Hepatocyte (in vitro differentiated cells): Measurements from ENCODE around the gene SATB1. TPM values are rescaled to one million over a fixed set of nuclear protein-coding genes. Genes with fewer than 3 reads are reported as not detected.

Experiments used
- DNase-seq: peaks from one replicate; pipeline ENCODE4 v3.0.0-alpha.2; 2016; ENCODE audit warnings: low spot score
- H2AFZ ChIP-seq: fragments of 200-600 bp; sonication (generic); 2 replicates; pipeline ENCODE4 v1.6.0; 2016; ENCODE audit warnings: antibody characterized with exemption, mild to moderate bottlenecking
- H3K27ac ChIP-seq: fragments of 200-600 bp; sonication (generic); 2 replicates; pipeline ENCODE4 v1.5.1; 2016; ENCODE audit warnings: mild to moderate bottlenecking
- H3K27me3 ChIP-seq: fragments of 200-600 bp; sonication (generic); 2 replicates; pipeline ENCODE4 v1.6.1; 2016
- H3K36me3 ChIP-seq: fragments of 200-600 bp; sonication (generic); replicated peaks from 2 replicates; pipeline ENCODE4 v1.5.1; 2016; ENCODE audit warnings: low read depth; ENCODE audit not compliant: insufficient read depth
- H3K4me1 ChIP-seq: fragments of 200-600 bp; sonication (generic); 2 replicates; pipeline ENCODE4 v1.5.1; 2016; ENCODE audit warnings: mild to moderate bottlenecking, moderate library complexity; ENCODE audit not compliant: insufficient read depth
- H3K4me2 ChIP-seq: fragments of 200-600 bp; sonication (generic); 2 replicates; pipeline ENCODE4 v1.6.0; 2016
- H3K4me3 ChIP-seq: fragments of 200-600 bp; sonication (generic); 2 replicates; pipeline ENCODE4 v1.5.1; 2016; ENCODE audit warnings: mild to moderate bottlenecking
- H3K79me2 ChIP-seq: fragments of 200-600 bp; sonication (generic); 2 replicates; pipeline ENCODE4 v1.6.0; 2017; ENCODE audit warnings: mild to moderate bottlenecking
- H3K9me2 ChIP-seq: fragments of 200-600 bp; sonication (generic); replicated peaks from 2 replicates; pipeline ENCODE4 v1.6.0; 2017; ENCODE audit warnings: mild to moderate bottlenecking; ENCODE audit not compliant: insufficient read depth
- H3K9me3 ChIP-seq: fragments of 200-600 bp; sonication (generic); 2 replicates; pipeline ENCODE4 v1.5.1; 2016; ENCODE audit warnings: low read depth, mild to moderate bottlenecking
- H4K20me1 ChIP-seq: fragments of 200-600 bp; sonication (generic); 2 replicates; pipeline ENCODE4 v1.6.0; 2016; ENCODE audit warnings: mild to moderate bottlenecking; ENCODE audit not compliant: insufficient read depth, poor library complexity, severe bottlenecking
- CTCF ChIP-seq: fragments of 200-600 bp; sonication (generic); IDR thresholded peaks from 2 replicates; pipeline ENCODE4 v1.5.1; 2016; ENCODE audit warnings: antibody characterized with exemption, mild to moderate bottlenecking; ENCODE audit not compliant: poor library complexity
- EZH2 ChIP-seq: fragments of 200-600 bp; sonication (generic); IDR thresholded peaks from 2 replicates; pipeline ENCODE4 v1.6.1; 2016; ENCODE audit warnings: antibody characterized with exemption, mild to moderate bottlenecking, borderline replicate concordance
- EZH2phosphoT487 ChIP-seq: fragments of 200-600 bp; sonication (generic); IDR thresholded peaks from one replicate; pipeline ENCODE4 v1.6.1; 2018; ENCODE audit warnings: antibody characterized with exemption, mild to moderate bottlenecking, low read depth, moderate library complexity; ENCODE audit not compliant: unreplicated experiment, severe bottlenecking
- WGBS: methylation state at CpG from one replicate; pipeline ENCODE4 v1.1.6; 2016; ENCODE audit warnings: low lambda C conversion rate; ENCODE audit errors: missing lambda C conversion rate; 5-methylcytosine and 5-hydroxymethylcytosine counted together
- polyA plus RNA-seq: library from polyadenylated mRNA; unstranded; fragments of >200 nt; fragmentation: Nextera tagmentation; extraction: Ambion mirVana; gene quantifications from 2 replicates; pipeline ENCODE4 v1.2.1, GENCODE V29; 2016
- total RNA-seq: library from RNA; depleted of rRNA; stranded (reverse); fragments of >200 nt; gene quantifications from 2 replicates; pipeline ENCODE4 v1.2.3, GENCODE V29; 2014

The SATB1 gene
- total and polyA plus RNA-seq, 2 experiments from 2014 or later, result 10.0 to 30.7 TPM

GRCh38 chr3:18428991-18429745 lies 4.0 kb upstream of the SATB1 start:
- DNase-seq, result no peak
- Histone ChIP-seq H3K27me3 (no peaks in the 10 kb centered on the region), H3K4me2 (no peak overlapping the region), H3K27ac (no peak overlapping the region), H3K4me1 (no peaks in the 10 kb centered on the region), H3K4me3 (no peak overlapping the region), H3K36me3 (no peaks in the 10 kb centered on the region), H3K9me2 (no peaks in the 10 kb centered on the region), H3K79me2 (peaks cover 5% of the 10 kb centered on the region), H4K20me1 (no peaks in the 10 kb centered on the region), H2AFZ (no peak overlapping the region), H3K9me3 (no peaks in the 10 kb centered on the region)
- WGBS, result 73% methylated on average over 6 of the region's 6 CpGs
- TF ChIP-seq EZH2phosphoT487 (no peak), CTCF (no peak), EZH2 (no peak)

- DNase-seq, result no peak
- WGBS, result 84% methylated on average over 1 of the region's 1 CpG
- no peak for TF ChIP-seq CTCF
- TF ChIP-seq EZH2phosphoT487, result no peak
- no peak for TF ChIP-seq EZH2
- Histone ChIP-seq H3K9me2 (no peaks in the 10 kb centered on the region), H3K4me2 (no peak overlapping the region), H3K27me3 (no peaks in the 10 kb centered on the region), H3K79me2 (peaks cover 13% of the 10 kb centered on the region), H3K36me3 (no peaks in the 10 kb centered on the region), H2AFZ (no peak overlapping the region), H3K4me3 (no peak overlapping the region), H3K9me3 (no peaks in the 10 kb centered on the region), H3K27ac (no peak overlapping the region), H3K4me1 (no peaks in the 10 kb centered on the region), H4K20me1 (no peaks in the 10 kb centered on the region)
Observed at GRCh38 chr3:18428036-18428435, 2.9 kb upstream of the SATB1 start.

- H4K20me1 ChIP-seq, result no peaks in the 10 kb centered on the region
- peak overlapping the region; percentile 91 for H3K27ac ChIP-seq
- no peaks in the 10 kb centered on the region for H3K4me1 ChIP-seq
- no peaks in the 10 kb centered on the region for H3K27me3 ChIP-seq
- H2AFZ ChIP-seq, result peak overlapping the region; percentile 97
- H3K36me3 ChIP-seq, result no peaks in the 10 kb centered on the region
- no peaks in the 10 kb centered on the region for H3K9me3 ChIP-seq
- no peak for DNase-seq
- H3K9me2 ChIP-seq, result no peaks in the 10 kb centered on the region
- H3K79me2 ChIP-seq, result peaks cover 26% of the 10 kb centered on the region
- no peak for TF ChIP-seq EZH2
- TF ChIP-seq EZH2phosphoT487, result no peak
- TF ChIP-seq CTCF, result no peak
- H3K4me3 ChIP-seq, result peak overlapping the region; percentile 99
- 43% methylated on average over 3 of the region's 3 CpGs for WGBS
- H3K4me2 ChIP-seq, result peak overlapping the region; percentile 96
Observed at GRCh38 chr3:18426597-18427193, 1.6 kb upstream of the SATB1 start.
